SK-N-SH (cell line): ENCODE data around the gene SENP8. TPM values are rescaled to one million over a fixed set of nuclear protein-coding genes. Genes with fewer than 3 reads are reported as not detected.

ENCODE experiments used
- CTCF ChIA-PET: fragments of 300-600, 350-600 bp; formaldehyde crosslinking; extraction: SDS; loops from one replicate; lab custom pipeline; 2021; lab: Yijun Ruan, JAX
- POLR2A ChIA-PET: fragments of 350-600 bp; sonication (Branson Sonifier 250); formaldehyde crosslinking; extraction: SDS; loops from one replicate; lab custom pipeline; 2020; ENCODE audit warnings: antibody characterized with exemption, inconsistent platforms; lab: Yijun Ruan, JAX
- DNase-seq: peaks from one replicate; pipeline ENCODE4 v3.0.0; 2012
- H2AFZ ChIP-seq: fragments of 200-600 bp; sonication (generic); 2 replicates; pipeline ENCODE4 v1.8.1; 2016; ENCODE audit warnings: antibody characterized with exemption, mild to moderate bottlenecking, low read depth
- H3F3A ChIP-seq: fragments of 200-600 bp; sonication (generic); replicated peaks from 2 replicates; pipeline ENCODE3; 2016; ENCODE audit warnings: antibody characterized with exemption, mild to moderate bottlenecking; ENCODE audit not compliant: insufficient read depth
- H3K27ac ChIP-seq, 2 experiments: fragments of 200-500 bp in 1 of 2; fragments of 200-600 bp in 1 of 2; sonication (Bioruptor generic) in 1 of 2; sonication (generic), shearing (Covaris generic) in 1 of 2; 2 replicates each; pipeline versions ENCODE4 v1.5.1 to v1.6.1; 2014 to 2016; ENCODE audit warnings: low read depth in 2 of 2, inconsistent platforms in 1 of 2, low read length in 1 of 2, mild to moderate bottlenecking in 1 of 2, mixed read lengths in 1 of 2
- H3K27me3 ChIP-seq: fragments of 200-600 bp; sonication (generic), shearing (Covaris generic); 2 replicates; pipeline ENCODE4 v1.6.1; 2016; ENCODE audit warnings: mixed run types; ENCODE audit not compliant: insufficient read depth
- H3K36me3 ChIP-seq, 2 experiments: fragments of 200-500 bp in 1 of 2; fragments of 200-600 bp in 1 of 2; sonication (Bioruptor generic) in 1 of 2; sonication (generic) in 1 of 2; replicated peaks in 1 of 2; 2 replicates each; pipeline versions ENCODE3 to v1.5.1; 2014 to 2016; ENCODE audit warnings: low read length in 1 of 2, mild to moderate bottlenecking in 1 of 2; ENCODE audit not compliant: insufficient read depth in 2 of 2, control insufficient read depth in 1 of 2
- H3K4me1 ChIP-seq, 2 experiments: fragments of 200-500 bp in 1 of 2; fragments of 200-600 bp in 1 of 2; sonication (Bioruptor generic) in 1 of 2; sonication (generic), shearing (Covaris generic) in 1 of 2; 2 replicates each; pipeline versions ENCODE4 v1.5.1 to v1.6.1; 2014 to 2016; ENCODE audit warnings: low read depth in 1 of 2, low read length in 1 of 2, mixed run types in 1 of 2; ENCODE audit not compliant: insufficient read depth in 2 of 2, control insufficient read depth in 1 of 2
- H3K4me2 ChIP-seq: fragments of 200-600 bp; sonication (generic), shearing (Covaris generic); 2 replicates; pipeline ENCODE4 v1.6.1; 2017; ENCODE audit warnings: mixed run types
- H3K4me3 ChIP-seq, 2 experiments: fragments of 200-500 bp in 1 of 2; fragments of 200-600 bp in 1 of 2; sonication (Bioruptor generic) in 1 of 2; sonication (generic), shearing (Covaris generic) in 1 of 2; 2 replicates each; pipeline versions ENCODE4 v1.5.1 to v1.8.1; 2014 to 2016; ENCODE audit warnings: low read depth in 2 of 2, inconsistent platforms in 1 of 2, low read length in 1 of 2, mild to moderate bottlenecking in 1 of 2, mixed read lengths in 1 of 2, moderate library complexity in 1 of 2
- H3K79me2 ChIP-seq: fragments of 200-600 bp; sonication (generic); 2 replicates; pipeline ENCODE4 v1.8.1; 2017; ENCODE audit warnings: mild to moderate bottlenecking; ENCODE audit not compliant: insufficient read depth
- H3K9ac ChIP-seq: fragments of 200-600 bp; sonication (generic); 2 replicates; pipeline ENCODE4 v1.6.1; 2017; ENCODE audit warnings: mixed run types
- H3K9me2 ChIP-seq: fragments of 200-600 bp; sonication (generic); 2 replicates; pipeline ENCODE4 v1.6.1; 2017; ENCODE audit warnings: mixed run types
- H3K9me3 ChIP-seq: fragments of 200-600 bp; sonication (generic); 2 replicates; pipeline ENCODE4 v1.6.1; 2017; ENCODE audit warnings: mixed run types, mild to moderate bottlenecking, moderate library complexity
- H4K20me1 ChIP-seq: fragments of 200-600 bp; sonication (generic); 2 replicates; pipeline ENCODE4 v1.6.1; 2017; ENCODE audit warnings: mild to moderate bottlenecking, mixed run types; ENCODE audit not compliant: insufficient read depth
- EZH2phosphoT487 ChIP-seq: fragments of 200-600 bp; sonication (generic); IDR thresholded peaks from 2 replicates; pipeline ENCODE4 v1.6.1; 2017; ENCODE audit warnings: low read depth, mixed run types, mild to moderate bottlenecking, antibody characterized with exemption, moderate library complexity, borderline replicate concordance
- GATA2 ChIP-seq: sonication (generic); formaldehyde crosslinking; IDR thresholded peaks from 2 replicates; pipeline ENCODE4 v1.5.0; 2020; ENCODE audit warnings: mild to moderate bottlenecking, missing genetic modification reagents
- RAD21 ChIP-seq: IDR thresholded peaks from 2 replicates; pipeline ENCODE4 v1.6.1; 2012; ENCODE audit warnings: mild to moderate bottlenecking, low read length
- RXRA ChIP-seq: IDR thresholded peaks from 2 replicates; pipeline ENCODE4 v1.4.0; 2012; ENCODE audit warnings: low read depth, mild to moderate bottlenecking, borderline replicate concordance
- TEAD4 ChIP-seq: IDR thresholded peaks from 2 replicates; pipeline ENCODE4 v1.4.0; 2012; ENCODE audit warnings: mild to moderate bottlenecking, borderline replicate concordance; ENCODE audit not compliant: insufficient read depth
- WGBS: methylation state at CpG from one replicate; pipeline ENCODE4 v1.1.6; 2017; ENCODE audit warnings: low lambda C conversion rate; 5-methylcytosine and 5-hydroxymethylcytosine counted together
- polyA plus RNA-seq, 3 experiments: library from polyadenylated mRNA; depleted of rRNA; stranded (reverse); fragments of >200 nt; gene quantifications; 2 replicates each; pipeline ENCODE4 v1.2.3, GENCODE V29; 2012
- TF ChIP-seq, protein P1 (sequence below): IDR thresholded peaks from 2 replicates; pipeline ENCODE4 v1.6.1; 2012; ENCODE audit warnings: mild to moderate bottlenecking, low read depth, low read length, moderate library complexity
- TF ChIP-seq, protein P2 (sequence below): IDR thresholded peaks from 2 replicates; pipeline ENCODE4 v1.4.0; 2012; ENCODE audit warnings: low read depth, borderline replicate concordance

The SENP8 gene
- polyA plus RNA-seq, 1 of the 3 experiments (the other 2 are of a cell fraction) = 1.4 TPM

DNA sequence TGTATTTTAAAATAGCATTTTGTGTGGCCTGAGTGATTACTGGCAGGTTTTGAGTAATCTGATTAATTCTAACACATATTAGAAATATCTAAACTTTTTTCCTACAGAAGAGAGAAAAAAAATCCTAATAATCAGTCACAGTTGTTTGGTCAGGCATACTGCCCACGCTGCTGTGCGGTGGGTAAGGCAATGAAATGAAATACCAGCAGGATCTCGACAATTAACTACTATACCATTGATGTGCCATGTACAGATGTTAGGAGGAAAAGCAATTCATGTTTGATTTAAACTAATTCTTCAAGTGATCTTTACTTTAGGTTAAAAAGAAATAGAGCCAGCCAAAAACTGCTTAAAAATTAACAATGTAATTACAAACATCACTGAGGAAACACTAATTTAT is 74.2 kb downstream of the SENP8 start:
- POLR2A ChIA-PET = no interaction called here
- H3K9ac ChIP-seq = no peak overlapping the region
- H2AFZ ChIP-seq = no peak overlapping the region
- no peak overlapping the region for H3K27ac ChIP-seq
- H3F3A ChIP-seq = peaks cover 24% of the 10 kb centered on the region
- 82% methylated on average over 3 of the region's 3 CpGs for WGBS
- no peak overlapping the region for H3K4me3 ChIP-seq
- no peak for DNase-seq
- H3K36me3 ChIP-seq = no peaks in the 10 kb centered on the region
- no peak overlapping the region for H3K4me2 ChIP-seq
- H3K79me2 ChIP-seq = no peaks in the 10 kb centered on the region
- H3K9me2 ChIP-seq = no peaks in the 10 kb centered on the region
- CTCF ChIA-PET = no interaction called here
- TF ChIP-seq, protein P1, sequence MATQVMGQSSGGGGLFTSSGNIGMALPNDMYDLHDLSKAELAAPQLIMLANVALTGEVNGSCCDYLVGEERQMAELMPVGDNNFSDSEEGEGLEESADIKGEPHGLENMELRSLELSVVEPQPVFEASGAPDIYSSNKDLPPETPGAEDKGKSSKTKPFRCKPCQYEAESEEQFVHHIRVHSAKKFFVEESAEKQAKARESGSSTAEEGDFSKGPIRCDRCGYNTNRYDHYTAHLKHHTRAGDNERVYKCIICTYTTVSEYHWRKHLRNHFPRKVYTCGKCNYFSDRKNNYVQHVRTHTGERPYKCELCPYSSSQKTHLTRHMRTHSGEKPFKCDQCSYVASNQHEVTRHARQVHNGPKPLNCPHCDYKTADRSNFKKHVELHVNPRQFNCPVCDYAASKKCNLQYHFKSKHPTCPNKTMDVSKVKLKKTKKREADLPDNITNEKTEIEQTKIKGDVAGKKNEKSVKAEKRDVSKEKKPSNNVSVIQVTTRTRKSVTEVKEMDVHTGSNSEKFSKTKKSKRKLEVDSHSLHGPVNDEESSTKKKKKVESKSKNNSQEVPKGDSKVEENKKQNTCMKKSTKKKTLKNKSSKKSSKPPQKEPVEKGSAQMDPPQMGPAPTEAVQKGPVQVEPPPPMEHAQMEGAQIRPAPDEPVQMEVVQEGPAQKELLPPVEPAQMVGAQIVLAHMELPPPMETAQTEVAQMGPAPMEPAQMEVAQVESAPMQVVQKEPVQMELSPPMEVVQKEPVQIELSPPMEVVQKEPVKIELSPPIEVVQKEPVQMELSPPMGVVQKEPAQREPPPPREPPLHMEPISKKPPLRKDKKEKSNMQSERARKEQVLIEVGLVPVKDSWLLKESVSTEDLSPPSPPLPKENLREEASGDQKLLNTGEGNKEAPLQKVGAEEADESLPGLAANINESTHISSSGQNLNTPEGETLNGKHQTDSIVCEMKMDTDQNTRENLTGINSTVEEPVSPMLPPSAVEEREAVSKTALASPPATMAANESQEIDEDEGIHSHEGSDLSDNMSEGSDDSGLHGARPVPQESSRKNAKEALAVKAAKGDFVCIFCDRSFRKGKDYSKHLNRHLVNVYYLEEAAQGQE = no peak
- TF ChIP-seq, protein P2, sequence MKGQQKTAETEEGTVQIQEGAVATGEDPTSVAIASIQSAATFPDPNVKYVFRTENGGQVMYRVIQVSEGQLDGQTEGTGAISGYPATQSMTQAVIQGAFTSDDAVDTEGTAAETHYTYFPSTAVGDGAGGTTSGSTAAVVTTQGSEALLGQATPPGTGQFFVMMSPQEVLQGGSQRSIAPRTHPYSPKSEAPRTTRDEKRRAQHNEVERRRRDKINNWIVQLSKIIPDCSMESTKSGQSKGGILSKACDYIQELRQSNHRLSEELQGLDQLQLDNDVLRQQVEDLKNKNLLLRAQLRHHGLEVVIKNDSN = no peak
- TF ChIP-seq RXRA (no peak), TEAD4 (no peak), RAD21 (no peak), GATA2 (no peak), EZH2phosphoT487 (no peak)
- TF ChIP-seq, all 33 proteins: peak for 0
- Histone ChIP-seq H4K20me1 (no peaks in the 10 kb centered on the region), H3K27me3 (no peaks in the 10 kb centered on the region), H3K4me1 (no peaks in the 10 kb centered on the region; a peak in 1 of 4 replicates), H3K9me3 (no peaks in the 10 kb centered on the region)

Other genes starting within 250 kb of the SENP8 start
- 4.1 and 5.2 TPM in 2 replicates for gene MYO9A, start 253 bp upstream of the SENP8 start, polyA plus RNA-seq (2012; rRNA removed)
- 0.06 and 0.10 TPM in 2 replicates for gene GRAMD2A, start 79.4 kb downstream of the SENP8 start, polyA plus RNA-seq (2012; rRNA removed)
- 1,453 and 1,539 TPM in 2 replicates for gene PKM, start 112.8 kb downstream of the SENP8 start, polyA plus RNA-seq (2012; rRNA removed)
- gene PARP6, start 154.2 kb downstream of the SENP8 start, polyA plus RNA-seq (2012; rRNA removed) = 57.7 and 76.6 TPM in 2 replicates
- gene CELF6, start 201.8 kb downstream of the SENP8 start, polyA plus RNA-seq (2012; rRNA removed) = 0.20 and 0.29 TPM in 2 replicates